Ishikawa (cell line): Measurements from ENCODE around the gene CNTNAP2.

Experiments used
- CEBPB ChIP-seq: IDR thresholded peaks from 2 replicates; pipeline ENCODE4 v1.6.1; 2012
- CREB1 ChIP-seq: IDR thresholded peaks from 2 replicates; pipeline ENCODE4 v1.6.1; 2012; ENCODE audit warnings: low read depth
- EGR1 ChIP-seq: IDR thresholded peaks from 2 replicates; pipeline ENCODE4 v1.6.1; 2012
- EP300 ChIP-seq: IDR thresholded peaks from 2 replicates; pipeline ENCODE4 v1.6.1; 2012; ENCODE audit warnings: borderline replicate concordance
- FOXM1 ChIP-seq: IDR thresholded peaks from 2 replicates; pipeline ENCODE4 v1.6.1; 2012; ENCODE audit warnings: low read depth, borderline replicate concordance
- MAX ChIP-seq: IDR thresholded peaks from 2 replicates; pipeline ENCODE4 v1.6.1; 2012
- NFIC ChIP-seq: IDR thresholded peaks from 2 replicates; pipeline ENCODE4 v1.6.1; 2012
- RAD21 ChIP-seq: IDR thresholded peaks from 2 replicates; pipeline ENCODE4 v1.6.1; 2012; ENCODE audit warnings: low read depth
- REST ChIP-seq: IDR thresholded peaks from 2 replicates; pipeline ENCODE4 v1.6.1; 2012; ENCODE audit warnings: low read depth, mild to moderate bottlenecking
- TAF1 ChIP-seq: IDR thresholded peaks from 2 replicates; pipeline ENCODE4 v1.6.1; 2012; ENCODE audit warnings: low read depth, mild to moderate bottlenecking
- TCF12 ChIP-seq: IDR thresholded peaks from 2 replicates; pipeline ENCODE4 v1.6.1; 2012; ENCODE audit warnings: low read depth
- TEAD4 ChIP-seq: IDR thresholded peaks from 2 replicates; pipeline ENCODE4 v1.6.1; 2012
- USF1 ChIP-seq: IDR thresholded peaks from 2 replicates; pipeline ENCODE4 v1.6.1; 2012
- YY1 ChIP-seq: IDR thresholded peaks from 2 replicates; pipeline ENCODE4 v1.6.1; 2012; ENCODE audit warnings: low read depth
- ZBTB7A ChIP-seq: IDR thresholded peaks from 2 replicates; pipeline ENCODE4 v1.6.1; 2012; ENCODE audit warnings: low read depth

CNTNAP2 gene

GRCh38 chr7:146875237-146875785 is 758.7 kb downstream of the CNTNAP2 start:
- TF ChIP-seq EGR1 (no peak), USF1 (no peak), TAF1 (no peak), TCF12 (no peak), CEBPB (no peak), YY1 (no peak), CREB1 (no peak), TEAD4 (no peak), RAD21 (no peak), NFIC (no peak), FOXM1 (no peak), MAX (no peak), REST (no peak), ZBTB7A (no peak), EP300 (no peak)

GRCh38 chr7:146875981-146876380 is 759.4 kb downstream of the CNTNAP2 start:
- TF ChIP-seq ZBTB7A = no peak
- TF ChIP-seq YY1 = no peak
- TF ChIP-seq RAD21 = no peak
- TF ChIP-seq TEAD4 = no peak
- TF ChIP-seq REST = no peak
- no peak for TF ChIP-seq USF1
- TF ChIP-seq MAX = no peak
- no peak for TF ChIP-seq CREB1
- TF ChIP-seq NFIC = no peak
- no peak for TF ChIP-seq FOXM1
- no peak for TF ChIP-seq EP300
- no peak for TF ChIP-seq CEBPB
- no peak for TF ChIP-seq TAF1
- TF ChIP-seq TCF12 = no peak
- no peak for TF ChIP-seq EGR1

GRCh38 chr7:146876411-146876810 is 759.8 kb downstream of the CNTNAP2 start:
- no peak for TF ChIP-seq USF1

- no peak for TF ChIP-seq RAD21
- no peak for TF ChIP-seq NFIC
- TF ChIP-seq FOXM1 = no peak
- no peak for TF ChIP-seq USF1
- no peak for TF ChIP-seq TEAD4
- no peak for TF ChIP-seq TCF12
- no peak for TF ChIP-seq CEBPB
- no peak for TF ChIP-seq MAX
- no peak for TF ChIP-seq REST
- TF ChIP-seq YY1 = no peak
These were observed 762.3 kb downstream of the CNTNAP2 start for GRCh38 chr7:146878901-146879300.
